ENCODE data around the gene FAM111B.
"Not testable (repeated sequence)": the region's sequence is repeated elsewhere in the genome, so short reads cannot be mapped to it uniquely, and the experiment has no call there.

FAM111B gene

DNA sequence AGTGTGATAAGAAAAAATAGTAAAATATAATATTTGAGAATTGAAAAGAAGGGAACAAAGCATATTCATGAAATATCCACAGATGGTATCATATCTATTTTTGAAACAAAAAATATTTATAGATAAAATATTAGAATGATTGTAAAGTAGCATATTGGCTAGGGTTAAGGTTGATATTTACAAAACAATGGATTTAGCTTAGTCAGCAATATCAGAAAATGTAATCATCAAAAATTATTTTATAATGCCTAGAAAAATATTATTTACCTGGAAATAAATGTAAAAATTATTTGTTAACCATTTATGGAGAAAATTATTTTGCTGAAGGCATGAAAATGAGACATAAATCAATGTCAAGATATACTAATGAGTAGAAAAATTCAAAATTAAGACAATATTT lies 12.8 kb downstream of the FAM111B start:
- H3K4me3 ChIP-seq (ENCODE audit: low read depth, low read length), result no peak overlapping the region
- TF ChIP-seq, protein P1, sequence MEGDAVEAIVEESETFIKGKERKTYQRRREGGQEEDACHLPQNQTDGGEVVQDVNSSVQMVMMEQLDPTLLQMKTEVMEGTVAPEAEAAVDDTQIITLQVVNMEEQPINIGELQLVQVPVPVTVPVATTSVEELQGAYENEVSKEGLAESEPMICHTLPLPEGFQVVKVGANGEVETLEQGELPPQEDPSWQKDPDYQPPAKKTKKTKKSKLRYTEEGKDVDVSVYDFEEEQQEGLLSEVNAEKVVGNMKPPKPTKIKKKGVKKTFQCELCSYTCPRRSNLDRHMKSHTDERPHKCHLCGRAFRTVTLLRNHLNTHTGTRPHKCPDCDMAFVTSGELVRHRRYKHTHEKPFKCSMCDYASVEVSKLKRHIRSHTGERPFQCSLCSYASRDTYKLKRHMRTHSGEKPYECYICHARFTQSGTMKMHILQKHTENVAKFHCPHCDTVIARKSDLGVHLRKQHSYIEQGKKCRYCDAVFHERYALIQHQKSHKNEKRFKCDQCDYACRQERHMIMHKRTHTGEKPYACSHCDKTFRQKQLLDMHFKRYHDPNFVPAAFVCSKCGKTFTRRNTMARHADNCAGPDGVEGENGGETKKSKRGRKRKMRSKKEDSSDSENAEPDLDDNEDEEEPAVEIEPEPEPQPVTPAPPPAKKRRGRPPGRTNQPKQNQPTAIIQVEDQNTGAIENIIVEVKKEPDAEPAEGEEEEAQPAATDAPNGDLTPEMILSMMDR (IDR thresholded peaks at IDR 0.05; ENCODE audit: borderline replicate concordance, insufficient read depth, low read depth, low read length), result no peak

DNA sequence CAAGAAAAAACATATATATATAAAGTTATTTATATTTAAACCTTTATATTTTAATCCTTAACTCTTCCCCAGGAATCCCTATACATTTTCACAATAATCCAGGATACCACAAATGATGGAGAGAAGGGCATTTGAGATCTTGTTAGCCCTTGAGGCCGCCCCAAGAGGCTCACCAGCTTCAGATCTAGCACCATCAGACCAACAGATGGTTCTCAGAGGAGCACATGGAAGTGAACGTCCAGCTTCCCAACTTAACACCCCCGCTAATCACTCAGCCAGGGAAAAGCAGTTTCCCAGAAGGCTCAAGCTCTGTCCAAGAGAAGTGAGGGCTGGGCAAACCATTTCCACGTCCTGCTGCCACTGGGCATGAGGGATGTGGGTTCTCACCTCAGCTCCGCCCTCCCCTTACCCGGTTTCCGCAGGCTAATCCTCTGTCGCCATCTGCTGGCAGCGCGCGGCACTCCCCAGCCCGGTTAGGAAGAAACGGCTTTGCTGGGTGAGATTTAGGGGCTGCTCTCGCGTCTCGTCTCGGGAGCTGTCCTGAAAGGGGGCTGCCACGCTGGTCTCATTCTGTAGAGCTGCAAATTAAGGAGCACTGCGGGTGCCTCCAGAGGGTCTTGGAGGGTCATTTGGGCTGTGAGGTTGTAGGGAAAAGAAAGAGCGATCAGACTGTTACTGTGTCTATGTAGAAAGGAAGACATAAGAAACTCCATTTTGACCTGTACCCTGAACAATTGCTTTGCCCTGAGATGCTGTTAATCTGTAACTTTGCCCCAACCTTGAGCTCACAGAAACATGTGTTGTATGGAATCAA lies 28.8 kb downstream of the FAM111B start:
- H3K4me3 ChIP-seq (ENCODE audit: low read depth, low read length), result no peak overlapping the region
- TF ChIP-seq, protein P1 (IDR thresholded peaks at IDR 0.05; ENCODE audit: borderline replicate concordance, insufficient read depth, low read depth, low read length), result peak; percentile 99

DNA sequence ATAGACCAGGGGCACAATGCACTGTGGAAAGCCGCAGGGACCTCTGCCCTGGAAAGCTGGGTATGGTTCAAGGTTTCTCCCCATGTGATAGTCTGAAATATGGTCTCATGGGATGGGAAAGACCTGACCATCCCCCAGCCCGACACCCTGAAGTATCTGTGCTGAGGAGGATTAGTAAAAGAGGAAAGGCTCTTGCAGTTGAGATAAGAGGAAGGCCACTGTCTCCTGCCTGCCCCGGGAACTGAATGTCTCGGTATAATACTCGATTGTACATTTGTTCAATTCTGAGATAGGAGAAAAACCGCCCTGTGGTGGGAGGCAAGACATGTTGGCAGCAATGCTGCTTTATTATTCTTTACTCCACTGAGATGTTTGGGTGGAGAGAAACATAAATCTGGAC lies 29.5 kb downstream of the FAM111B start:
- H3K4me3 ChIP-seq (ENCODE audit: low read depth, low read length), result not testable (repeated sequence)

DNA sequence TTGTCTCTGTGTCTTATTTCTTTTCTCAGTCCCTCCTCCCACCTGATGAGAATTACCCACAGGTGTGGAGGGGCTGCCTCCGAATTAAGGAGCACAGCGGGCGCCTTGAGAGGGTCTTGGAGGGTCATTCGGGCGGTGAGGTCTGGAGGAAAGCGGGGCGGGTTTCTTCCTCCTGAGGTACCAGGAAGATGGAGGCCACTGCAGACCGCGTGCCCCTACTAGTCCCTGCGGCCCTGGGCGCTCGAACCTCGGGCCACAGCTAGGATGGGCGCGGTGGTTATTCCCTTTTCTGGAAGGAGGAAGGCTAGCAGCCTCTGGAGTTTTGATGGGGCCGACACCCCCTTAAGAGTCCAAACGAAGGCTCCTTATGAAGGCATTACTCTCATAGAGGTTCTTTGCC lies 30.2 kb downstream of the FAM111B start:
- no peak overlapping the region for H3K4me3 ChIP-seq (ENCODE audit: low read depth, low read length)
- TF ChIP-seq, protein P1 (IDR thresholded peaks at IDR 0.05; ENCODE audit: borderline replicate concordance, insufficient read depth, low read depth, low read length), result no peak

DNA sequence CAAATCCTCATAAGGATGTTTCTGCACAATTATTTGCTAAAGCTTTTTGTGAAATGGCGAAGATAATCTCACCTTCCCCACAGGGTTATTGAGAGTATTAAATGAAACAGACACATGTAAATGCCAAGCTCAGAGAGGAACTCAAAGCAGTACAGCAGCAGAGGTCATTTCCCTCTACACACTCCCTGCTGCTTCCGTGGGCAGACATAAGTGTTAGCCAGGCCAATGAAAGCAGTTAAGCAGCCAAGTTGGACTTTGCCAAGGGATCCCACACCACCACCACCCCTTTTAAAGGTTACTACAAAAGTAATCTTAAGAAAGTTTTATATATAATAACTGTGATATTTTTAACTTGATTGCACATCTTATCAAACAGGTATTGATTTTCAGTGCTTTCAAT lies 31.6 kb downstream of the FAM111B start:
- no peak overlapping the region for H3K4me3 ChIP-seq (ENCODE audit: low read depth, low read length)
- TF ChIP-seq, protein P1 (IDR thresholded peaks at IDR 0.05; ENCODE audit: borderline replicate concordance, insufficient read depth, low read depth, low read length), result no peak

DNA sequence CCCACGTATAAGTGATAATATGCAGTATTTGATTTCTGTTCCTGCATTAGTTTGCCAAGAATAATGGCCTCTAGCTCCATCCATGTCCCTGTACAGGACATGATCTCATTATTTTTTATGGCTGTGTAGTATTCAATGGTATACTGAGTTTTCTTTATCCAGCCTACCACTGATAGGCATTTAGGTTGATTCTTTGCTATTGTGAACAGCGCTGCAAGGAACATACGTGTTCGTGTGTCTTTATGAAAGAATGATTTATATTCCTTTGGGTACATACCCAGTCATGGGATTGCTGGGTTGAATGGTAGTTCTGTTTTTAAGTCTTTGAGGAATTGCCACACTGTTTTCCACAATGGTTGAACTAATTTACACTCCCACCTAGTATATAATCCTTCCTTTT lies 34.2 kb downstream of the FAM111B start:
- H3K4me3 ChIP-seq (ENCODE audit: low read depth, low read length), result no peak overlapping the region
- TF ChIP-seq, protein P1 (IDR thresholded peaks at IDR 0.05; ENCODE audit: borderline replicate concordance, insufficient read depth, low read depth, low read length), result no peak

DNA sequence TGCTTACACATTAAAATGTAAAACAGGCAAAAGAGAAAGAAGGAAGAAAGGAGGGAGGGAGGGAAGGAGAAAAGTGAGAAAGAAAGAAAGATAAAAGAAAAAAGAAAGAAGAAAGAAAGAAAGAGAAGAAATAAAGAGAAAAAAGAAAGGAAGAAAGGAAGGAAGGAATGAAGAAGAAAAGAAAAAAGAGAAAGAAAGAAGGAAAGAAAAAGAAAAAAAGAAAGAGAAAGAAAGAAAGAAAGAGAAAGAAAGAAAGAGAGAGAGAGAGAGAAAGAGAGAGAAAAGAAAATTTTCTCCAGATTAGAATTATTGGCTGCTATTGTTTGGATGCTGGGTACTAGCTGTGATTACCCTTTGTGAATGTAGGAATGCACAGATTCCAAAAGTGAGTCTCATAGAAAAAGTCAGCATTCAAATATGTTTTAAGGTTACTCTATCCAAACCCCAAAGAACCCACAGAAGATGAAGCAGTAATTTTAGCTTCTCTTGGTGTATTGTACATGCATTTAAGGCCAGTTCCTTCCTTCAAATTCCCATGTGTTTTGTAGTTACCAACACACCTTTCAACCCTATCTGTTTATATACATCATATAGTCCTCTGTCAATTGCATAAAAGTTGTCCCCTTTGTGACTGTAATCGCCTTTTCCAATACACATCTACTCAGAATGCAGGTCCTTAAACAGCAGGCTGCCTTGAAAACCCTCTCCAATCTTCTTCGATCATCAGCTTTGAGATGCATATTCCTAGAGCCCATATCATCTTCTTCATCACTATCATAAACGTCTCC lies 34.8 kb downstream of the FAM111B start:
- TF ChIP-seq, protein P1 (IDR thresholded peaks at IDR 0.05; ENCODE audit: borderline replicate concordance, insufficient read depth, low read depth, low read length), result no peak
- H3K4me3 ChIP-seq (ENCODE audit: low read depth, low read length), result peak overlapping the region; percentile 77
